H9 (cell line): ENCODE measurements around the gene SDK1. TPM values are rescaled to one million over a fixed set of nuclear protein-coding genes. Genes with fewer than 3 reads are reported as not detected.

Source experiments
- DNase-seq: peaks from one replicate; pipeline ENCODE4 v3.0.0-alpha.2; 2017
- H2AFZ ChIP-seq: one replicate; pipeline ENCODE4 v1.6.1; 2013; ENCODE audit warnings: mild to moderate bottlenecking, low read length, control low read depth, moderate library complexity
- H2AK5ac ChIP-seq: 2 replicates; pipeline ENCODE4 v1.6.1; 2013; ENCODE audit warnings: low read length, control low read depth, mixed read lengths; ENCODE audit not compliant: insufficient read length
- H2BK120ac ChIP-seq: one replicate; pipeline ENCODE4 v1.6.1; 2013; ENCODE audit warnings: low read depth, mild to moderate bottlenecking, low read length, control low read depth, inconsistent platforms; ENCODE audit not compliant: poor library complexity, severe bottlenecking
- H2BK12ac ChIP-seq: 2 replicates; pipeline ENCODE4 v1.6.1; 2013; ENCODE audit warnings: low read length, control low read depth, mixed read lengths, low read depth; ENCODE audit not compliant: insufficient read length
- H2BK15ac ChIP-seq: 2 replicates; pipeline ENCODE4 v1.6.1; 2013; ENCODE audit warnings: low read depth, low read length, control low read depth
- H2BK20ac ChIP-seq: one replicate; pipeline ENCODE4 v1.6.1; 2013; ENCODE audit warnings: low read depth, mild to moderate bottlenecking, low read length, control low read depth, inconsistent platforms; ENCODE audit not compliant: poor library complexity, severe bottlenecking
- H2BK5ac ChIP-seq: 2 replicates; pipeline ENCODE4 v1.6.1; 2013; ENCODE audit warnings: low read length, control low read depth, mixed read lengths; ENCODE audit not compliant: insufficient read length
- H3K14ac ChIP-seq: 2 replicates; pipeline ENCODE4 v1.6.1; 2013; ENCODE audit warnings: low read length, control low read depth; ENCODE audit not compliant: insufficient read depth
- H3K18ac ChIP-seq: 2 replicates; pipeline ENCODE4 v1.6.1; 2013; ENCODE audit warnings: low read depth, mild to moderate bottlenecking, mixed read lengths, low read length, control low read depth; ENCODE audit not compliant: insufficient read length
- H3K23ac ChIP-seq: 2 replicates; pipeline ENCODE4 v1.6.1; 2013; ENCODE audit warnings: low read length, control low read depth, mixed read lengths, low read depth; ENCODE audit not compliant: insufficient read length
- H3K23me2 ChIP-seq: 2 replicates; pipeline ENCODE4 v1.6.1; 2013; ENCODE audit warnings: low read depth, mild to moderate bottlenecking, mixed read lengths, low read length, control low read depth; ENCODE audit not compliant: insufficient read length, poor library complexity, severe bottlenecking
- H3K27ac ChIP-seq: 2 replicates; pipeline ENCODE4 v1.5.1; 2013; ENCODE audit warnings: low read length, control low read depth, mixed read lengths, low read depth; ENCODE audit not compliant: insufficient read length
- H3K27me3 ChIP-seq: 2 replicates; pipeline ENCODE4 v1.6.1; 2013; ENCODE audit warnings: low read length, control low read depth, inconsistent platforms; ENCODE audit not compliant: insufficient read depth
- H3K4ac ChIP-seq: 2 replicates; pipeline ENCODE4 v1.6.1; 2013; ENCODE audit warnings: low read depth, mild to moderate bottlenecking, control low read depth, inconsistent platforms, low read length, moderate library complexity
- H3K4me1 ChIP-seq: 2 replicates; pipeline ENCODE4 v1.6.1; 2013; ENCODE audit warnings: low read length, control low read depth, inconsistent platforms; ENCODE audit not compliant: insufficient read depth
- H3K4me2 ChIP-seq: 2 replicates; pipeline ENCODE4 v1.6.1; 2013; ENCODE audit warnings: low read length, control low read depth, mixed read lengths; ENCODE audit not compliant: insufficient read length, insufficient read depth
- H3K56ac ChIP-seq: 2 replicates; pipeline ENCODE4 v1.6.1; 2013; ENCODE audit warnings: low read depth, mild to moderate bottlenecking, mixed read lengths, low read length, control low read depth; ENCODE audit not compliant: insufficient read length
- H3K79me1 ChIP-seq: 2 replicates; pipeline ENCODE4 v1.6.1; 2013; ENCODE audit warnings: low read depth, mild to moderate bottlenecking, moderate library complexity, low read length, control low read depth, inconsistent platforms; ENCODE audit not compliant: insufficient read depth, poor library complexity, severe bottlenecking
- H3K79me2 ChIP-seq: 2 replicates; pipeline ENCODE4 v1.6.1; 2013; ENCODE audit warnings: low read length, control low read depth, inconsistent platforms; ENCODE audit not compliant: insufficient read depth
- H3K9ac ChIP-seq: 2 replicates; pipeline ENCODE4 v1.6.1; 2013; ENCODE audit warnings: low read length, control low read depth, mixed read lengths; ENCODE audit not compliant: insufficient read length; ENCODE audit errors: extremely low read depth
- H3K9me3 ChIP-seq: one replicate; pipeline ENCODE4 v1.6.1; 2013; ENCODE audit warnings: low read depth, low read length, inconsistent platforms; ENCODE audit not compliant: control insufficient read depth
- H3T11ph ChIP-seq: one replicate; pipeline ENCODE4 v1.6.1; 2013; ENCODE audit warnings: mild to moderate bottlenecking, low read length, control low read depth, inconsistent platforms
- H4K20me1 ChIP-seq: one replicate; pipeline ENCODE4 v1.6.1; 2013; ENCODE audit not compliant: control insufficient read depth, insufficient read length, insufficient read depth
- H4K5ac ChIP-seq: 2 replicates; pipeline ENCODE4 v1.6.1; 2013; ENCODE audit warnings: low read depth, mild to moderate bottlenecking, mixed read lengths, low read length, control low read depth; ENCODE audit not compliant: insufficient read length
- H4K8ac ChIP-seq: replicated peaks from 2 replicates; pipeline ENCODE4 v1.6.1; 2013; ENCODE audit warnings: low read length, control low read depth, mixed read lengths, low read depth; ENCODE audit not compliant: insufficient read length
- H4K91ac ChIP-seq: 2 replicates; pipeline ENCODE4 v1.6.1; 2013; ENCODE audit warnings: low read depth, mild to moderate bottlenecking, moderate library complexity, mixed read lengths, low read length, control low read depth; ENCODE audit not compliant: insufficient read length
- H3K27ac Mint-ChIP-seq, 3 experiments: 2 replicates in 2 of 3; 3 replicates in 1 of 3; pipeline ENCODE4 v1.8.0; 2020 to 2021; ENCODE audit warnings: mixed read lengths in 3 of 3, mild to moderate bottlenecking in 1 of 3, moderate library complexity in 1 of 3
- H3K27me3 Mint-ChIP-seq: 2 replicates; pipeline ENCODE4 v1.8.0; 2021; ENCODE audit warnings: low read depth, mild to moderate bottlenecking, moderate library complexity, mixed read lengths
- H3K36me3 Mint-ChIP-seq, 3 experiments: 2 replicates in 2 of 3; 3 replicates in 1 of 3; pipeline ENCODE4 v1.8.0; 2020 to 2021; ENCODE audit warnings: low read depth in 3 of 3, mixed read lengths in 3 of 3; ENCODE audit not compliant: insufficient read depth in 1 of 3
- H3K4me1 Mint-ChIP-seq, 2 experiments: 2 replicates each; pipeline ENCODE4 v1.8.0; 2020; ENCODE audit warnings: mixed read lengths in 2 of 2
- H3K4me3 Mint-ChIP-seq, 2 experiments: 2 replicates in 1 of 2; 3 replicates in 1 of 2; pipeline ENCODE4 v1.8.0; 2020 to 2021; ENCODE audit warnings: mild to moderate bottlenecking in 2 of 2, mixed read lengths in 2 of 2, moderate library complexity in 1 of 2
- H3K9me3 Mint-ChIP-seq, 2 experiments: 2 replicates in 1 of 2; 3 replicates in 1 of 2; pipeline ENCODE4 v1.8.0; 2020; ENCODE audit warnings: mild to moderate bottlenecking in 2 of 2, mixed read lengths in 2 of 2, moderate library complexity in 1 of 2
- CTCF ChIP-seq: fragments of 200-600 bp; sonication (generic); conservative IDR thresholded peaks from 3 replicates; pipeline ENCODE4 v1.8.0; 2021; ENCODE audit warnings: antibody characterized with exemption, mild to moderate bottlenecking
- WGBS: extraction: QIAGEN DNeasy Blood & Tissue Kit; methylation state at CpG from one replicate; pipeline ENCODE4 v1.1.7; 2013; ENCODE audit warnings: missing lambda C conversion rate, low lambda C conversion rate, mixed read lengths; ENCODE audit not compliant: insufficient read length; ENCODE audit errors: extremely low coverage; 5-methylcytosine and 5-hydroxymethylcytosine counted together
- total RNA-seq: library from RNA; stranded (reverse); gene quantifications from 2 replicates; pipeline ENCODE4 v1.2.1, GENCODE V29; 2021

Gene SDK1
- total RNA-seq, 1 experiment from 2014 or later: 8.7 TPM

- Histone ChIP-seq H2BK15ac (no peak overlapping the region), H3K27me3 (no peaks in the 10 kb centered on the region), H3K9me3 (no peaks in the 10 kb centered on the region), H4K8ac (no peak overlapping the region), H2BK120ac (no peak overlapping the region), H4K5ac (no peak overlapping the region), H3K18ac (no peak overlapping the region), H4K20me1 (no peaks in the 10 kb centered on the region), H3K4me1 (no peaks in the 10 kb centered on the region; the same call in 1 of the 2 replicates), H2AK5ac (no peak overlapping the region), H3K4ac (no peak overlapping the region), H3K56ac (no peak overlapping the region), H3K79me1 (no peaks in the 10 kb centered on the region), H3K23me2 (no peaks in the 10 kb centered on the region), H2BK20ac (no peak overlapping the region), H2BK12ac (no peak overlapping the region), H3T11ph (no peak overlapping the region), H3K79me2 (no peaks in the 10 kb centered on the region), H3K9ac (no peak overlapping the region), H2BK5ac (no peak overlapping the region), H3K14ac (no peak overlapping the region), H4K91ac (no peak overlapping the region), H3K4me2 (no peak overlapping the region), H2AFZ (no peak overlapping the region), H3K27ac (no peak overlapping the region), H3K23ac (no peak overlapping the region)
- H3K27me3 Mint-ChIP-seq: no peaks in the 10 kb centered on the region
- no peak overlapping the region for H3K4me3 Mint-ChIP-seq
- H3K4me1 Mint-ChIP-seq: peaks cover 30 to 34% of the 10 kb centered on the region in 2 experiments
- peaks cover 10 to 22% of the 10 kb centered on the region in 2 experiments; a peak in 4 of 5 replicates for H3K9me3 Mint-ChIP-seq
- no peak for DNase-seq
- TF ChIP-seq CTCF: no peak
- WGBS: no CpG with 5 or more reads among the region's 1 CpG
- H3K36me3 Mint-ChIP-seq: peaks cover 3 to 16% (median 8%) of the 10 kb centered on the region in 3 experiments; a peak in 5 of 7 replicates
- H3K27ac Mint-ChIP-seq: no peak overlapping the region
These were observed 251.4 kb downstream of the SDK1 start for GRCh38 chr7:3552499-3552898.
